K562 (cell line): ENCODE data around the gene SLC43A1. TPM values are rescaled to one million over a fixed set of nuclear protein-coding genes. Genes with fewer than 3 reads are reported as not detected.

ENCODE experiments used
- ARID4B ChIP-seq: sonication (generic); formaldehyde crosslinking; IDR thresholded peaks from 2 replicates; pipeline ENCODE4 v1.8.0; 2022; ENCODE audit warnings: mild to moderate bottlenecking, missing genetic modification reagents
- BRCA1 ChIP-seq, 2 experiments: fragments of 450-650 bp in 1 of 2; sonication (generic) in 1 of 2; formaldehyde crosslinking in 1 of 2; IDR thresholded peaks; 2 replicates each; pipeline versions ENCODE4 v1.5.0 to v1.6.1; 2017 to 2020; ENCODE audit warnings: mild to moderate bottlenecking in 1 of 2, missing genetic modification reagents in 1 of 2
- CTCF ChIP-seq, 3 experiments: IDR thresholded peaks in 2 of 3; conservative IDR thresholded peaks in 1 of 3; 2 replicates each; pipeline ENCODE4 v1.5.1; 2011 to 2012; ENCODE audit warnings: low read length in 3 of 3, mild to moderate bottlenecking in 3 of 3, control low read depth in 2 of 3, improper control_type of control experiment in 1 of 3, inconsistent platforms in 1 of 3, low read depth in 1 of 3, mixed read lengths in 1 of 3, moderate library complexity in 1 of 3; ENCODE audit not compliant: insufficient read depth in 2 of 3
- MAZ ChIP-seq, 2 experiments: fragments of 450-650 bp in 1 of 2; sonication (generic) in 1 of 2; formaldehyde crosslinking; IDR thresholded peaks in 1 of 2; conservative IDR thresholded peaks in 1 of 2; 2 replicates each; pipeline versions ENCODE4 v1.4.0 to v1.5.0; 2020; ENCODE audit warnings: mild to moderate bottlenecking in 1 of 2, missing genetic modification reagents in 1 of 2
- UBTF ChIP-seq, 2 experiments: IDR thresholded peaks; 2 replicates each; pipeline ENCODE4 v1.6.1; 2012; ENCODE audit warnings: improper control_type of control experiment in 2 of 2, low read depth in 2 of 2, low read length in 2 of 2, borderline replicate concordance in 1 of 2
- ZNF696 ChIP-seq: fragments of 250-450 bp; sonication (Bioruptor Pico); conservative IDR thresholded peaks from 2 replicates; pipeline ENCODE4 v1.4.0; 2020; ENCODE audit warnings: mild to moderate bottlenecking, moderate library complexity
- polyA plus RNA-seq, 8 experiments: library from polyadenylated mRNA; depleted of rRNA in 4 of 8; stranded (reverse) in 5 of 8; unstranded in 3 of 8; fragments of >200 nt; fragmentation: Nextera tagmentation in 2 of 8; fragmentation: Illumina TruSeq in 1 of 8; extraction: Ambion mirVana in 2 of 8; extraction: Trizol in 1 of 8; gene quantifications; 2 replicates each; pipeline versions ENCODE4 v1.2.1 to v1.2.3, GENCODE V29; 2011 to 2014; ENCODE audit warnings: inconsistent platforms in 1 of 8, missing spikeins in 1 of 8
- total RNA-seq, 7 experiments: library from RNA; depleted of rRNA in 6 of 7; stranded (reverse); fragments of >200 nt in 6 of 7; fragmentation: Illumina TruSeq in 2 of 7; extraction: Trizol in 2 of 7; gene quantifications; 2 replicates each; pipeline versions ENCODE4 v1.2.1 to v1.2.3, GENCODE V29; 2011 to 2021; ENCODE audit warnings: low replicate concordance in 1 of 7

SLC43A1 gene
- total and polyA plus RNA-seq, 9 of the 15 experiments (the other 6 are each of a cell fraction or from before 2014, with no cell fraction given) = 2.6 to 41.8 (median 24.6) TPM

GRCh38 chr11:57513911-57514537, 1.5 kb downstream of the SLC43A1 start (continued):
- TF ChIP-seq UBTF (IDR thresholded peaks at IDR 0.05; ENCODE audit: borderline replicate concordance in 1 of 2, low read depth in 2 of 2, low read length in 2 of 2) = 0 out of 4 replicates have a peak, but pooled peaks of 1 of the 2 experiments have one; percentile 29
- TF ChIP-seq ZNF696 = no peak
- no peak; the same call in 1 of the 2 replicates for TF ChIP-seq ARID4B (CRISPR knock-in tag)
- TF ChIP-seq MAZ (CRISPR knock-in tag; conservative IDR thresholded peaks at IDR 0.05 in 1 of 2, IDR thresholded peaks at IDR 0.05 in 1 of 2) = peak in 1 of 2 experiments; percentile 26; a peak in 1 of 4 replicates
- no peak for TF ChIP-seq CTCF (IDR thresholded peaks at IDR 0.05 in 2 of 3, conservative IDR thresholded peaks at IDR 0.05 in 1 of 3; ENCODE audit: insufficient read depth in 2 of 3, low read depth in 1 of 3, low read length in 3 of 3)
- no peak for TF ChIP-seq BRCA1 (IDR thresholded peaks at IDR 0.05)
- no peak for TF ChIP-seq BRCA1 (CRISPR knock-in tag; IDR thresholded peaks at IDR 0.05)
